ENCODE results near the gene CLCA2.

- TF ChIP-seq EZH2 (IDR thresholded peaks at IDR 0.05; ENCODE audit: low read depth) (no peak), CTCF (conservative IDR thresholded peaks at IDR 0.05) (no peak)
These were observed 26.9 kb downstream of the CLCA2 start for GRCh38 chr1:86450847-86451246.

Measured in PC-9 (cell line).